Measurements from ENCODE around the gene DEGS1. TPM values are rescaled to one million over a fixed set of nuclear protein-coding genes. Genes with fewer than 3 reads are reported as not detected.

Gene DEGS1
- total RNA-seq, 1 donor from 2014 or later: 261 TPM

DNA sequence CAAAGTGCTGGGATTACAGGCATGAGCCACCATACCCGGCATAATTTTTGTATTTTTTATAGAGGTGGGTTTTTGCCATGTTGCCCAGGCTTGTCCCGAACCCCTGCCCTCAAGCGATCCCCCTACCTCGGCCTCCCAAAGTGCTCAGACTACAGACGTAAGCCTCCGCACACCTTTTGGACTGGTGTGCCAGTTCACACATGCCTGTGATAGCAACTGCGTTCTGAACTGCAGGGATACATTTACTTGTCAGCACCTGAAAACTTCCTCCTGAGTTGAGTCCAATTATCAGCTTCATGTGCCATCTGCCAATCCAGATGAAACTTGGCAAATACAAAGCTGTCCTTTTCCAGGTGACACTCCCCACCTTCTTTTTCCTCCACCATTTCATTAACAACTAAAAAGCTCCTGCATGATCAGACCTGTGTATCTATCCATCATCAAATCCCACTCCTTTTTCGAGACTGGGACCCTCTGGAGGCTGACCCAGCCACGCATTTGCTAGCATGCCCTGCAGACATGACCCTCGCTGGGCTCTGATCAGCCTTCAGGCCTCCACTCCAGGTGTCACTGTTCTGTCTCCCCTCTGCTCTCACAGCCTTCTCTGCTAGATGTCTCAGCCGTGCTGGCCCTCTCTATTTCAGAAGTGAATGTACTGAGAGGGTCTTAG lies 2.1 kb upstream of the DEGS1 start:
- no peak for DNase-seq (ENCODE audit: low read depth)

DNA sequence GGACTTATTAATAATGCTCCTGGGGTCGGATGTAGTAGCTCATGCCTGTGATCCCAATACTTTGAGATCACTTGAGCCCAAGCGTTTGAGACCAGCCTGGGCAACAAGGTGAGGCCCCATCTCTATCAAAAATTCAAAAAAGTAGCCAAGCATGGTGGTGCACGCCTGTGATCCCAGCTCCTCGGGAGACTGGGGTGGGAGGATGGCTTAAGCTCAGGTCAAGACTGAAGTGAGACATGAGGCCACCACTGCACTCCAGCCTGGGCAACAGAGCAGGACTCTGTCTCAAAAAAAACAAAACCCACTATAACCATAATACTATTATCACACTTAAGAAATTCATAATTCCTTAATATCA lies 1.6 kb upstream of the DEGS1 start:
- DNase-seq (ENCODE audit: low read depth): no peak

DNA sequence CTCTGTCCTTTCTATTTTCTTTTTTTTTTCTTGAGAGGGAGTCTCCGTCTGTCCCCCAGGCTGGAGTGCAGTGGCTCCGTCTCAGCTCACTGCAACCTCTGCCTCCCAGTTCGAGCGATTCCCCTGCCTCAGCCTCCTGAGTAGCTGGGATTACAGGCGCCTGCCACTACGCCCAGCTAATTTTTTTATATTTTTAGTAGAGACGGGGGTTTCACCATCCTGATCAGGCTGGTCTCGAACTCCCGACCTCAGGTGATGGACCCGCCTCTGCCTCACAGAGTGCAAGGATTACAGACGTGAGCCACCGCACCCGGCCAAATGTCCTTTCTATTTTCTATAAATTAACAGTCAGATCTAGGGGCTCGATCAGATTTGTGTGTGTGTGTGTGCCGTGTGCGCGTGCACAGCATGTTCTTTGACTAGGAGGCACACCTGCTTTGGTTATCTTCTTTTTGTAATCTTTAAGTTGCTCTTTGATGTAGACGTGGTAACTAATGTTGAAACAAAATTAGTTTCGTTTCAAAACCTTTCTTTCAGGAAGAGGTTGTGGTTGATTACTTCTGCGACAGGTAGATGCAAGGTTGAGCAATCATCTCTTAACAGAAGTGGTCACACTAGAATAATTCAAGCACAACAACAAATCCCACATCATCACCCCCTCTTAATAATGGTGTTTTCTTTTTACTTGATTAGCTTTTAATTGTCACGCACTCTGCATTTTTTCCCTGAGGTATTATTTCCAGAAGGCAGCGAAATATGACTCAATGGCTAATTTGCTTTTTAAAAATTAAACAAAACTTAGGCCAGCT lies 779 bp upstream of the DEGS1 start:
- DNase-seq (ENCODE audit: low read depth): peak; percentile 98

DNA sequence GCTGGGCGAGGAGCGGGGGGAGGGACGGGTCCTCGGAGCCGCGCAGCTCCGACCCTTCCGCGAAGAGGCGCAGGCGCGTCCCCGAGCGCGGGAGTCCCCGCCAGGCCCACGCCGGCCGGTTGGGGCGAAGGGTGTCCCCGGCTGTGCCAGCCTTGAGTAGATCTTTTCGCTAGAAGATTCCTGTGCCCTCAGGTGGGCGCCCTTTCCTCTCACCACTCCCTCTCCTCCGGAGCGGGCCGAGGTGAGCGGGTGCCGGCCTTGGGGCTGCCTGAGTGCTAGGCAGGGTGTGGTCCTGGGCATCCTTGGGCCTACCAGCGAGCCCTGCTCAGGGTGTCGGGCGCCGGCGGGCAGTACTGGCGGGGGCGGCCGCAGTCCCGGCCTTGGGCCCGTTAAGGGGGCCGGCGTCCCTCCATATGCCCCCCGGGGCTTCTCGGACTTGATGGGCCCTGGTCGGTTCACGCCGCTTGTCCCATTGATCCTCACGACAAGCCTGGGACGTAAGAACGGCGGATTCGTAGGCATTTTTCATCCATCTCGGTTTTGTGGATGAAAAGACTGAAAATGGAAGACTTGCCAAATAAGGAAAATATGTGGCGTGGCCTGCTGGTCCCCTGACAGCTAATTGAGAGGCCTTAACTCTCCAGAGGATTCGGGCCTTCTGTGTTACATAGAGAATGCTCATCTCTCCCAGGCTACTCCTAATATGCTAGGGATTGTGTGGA lies 712 bp downstream of the DEGS1 start:
- DNase-seq (ENCODE audit: low read depth): peak; percentile 43

DNA sequence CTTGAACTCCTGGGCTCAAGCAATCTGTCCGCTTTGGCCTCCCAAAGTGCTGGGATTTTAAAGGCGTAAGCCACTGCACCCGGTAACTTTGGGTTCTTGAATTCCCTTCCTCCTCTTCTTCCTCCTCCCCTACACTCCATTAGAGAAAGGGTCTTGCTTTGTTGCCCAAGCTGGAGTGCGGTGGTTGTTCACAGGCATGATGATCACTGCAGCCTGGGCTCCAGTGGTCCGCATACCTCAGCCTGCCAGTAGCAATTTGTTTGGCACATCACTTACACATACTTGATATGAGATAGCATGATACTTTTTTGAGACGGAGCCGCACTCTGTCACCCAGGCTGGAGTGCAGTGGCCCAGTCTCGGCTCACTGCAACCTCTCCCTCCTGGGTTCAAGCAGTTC lies 2.2 kb downstream of the DEGS1 start:
- DNase-seq (ENCODE audit: low read depth): no peak

DNA sequence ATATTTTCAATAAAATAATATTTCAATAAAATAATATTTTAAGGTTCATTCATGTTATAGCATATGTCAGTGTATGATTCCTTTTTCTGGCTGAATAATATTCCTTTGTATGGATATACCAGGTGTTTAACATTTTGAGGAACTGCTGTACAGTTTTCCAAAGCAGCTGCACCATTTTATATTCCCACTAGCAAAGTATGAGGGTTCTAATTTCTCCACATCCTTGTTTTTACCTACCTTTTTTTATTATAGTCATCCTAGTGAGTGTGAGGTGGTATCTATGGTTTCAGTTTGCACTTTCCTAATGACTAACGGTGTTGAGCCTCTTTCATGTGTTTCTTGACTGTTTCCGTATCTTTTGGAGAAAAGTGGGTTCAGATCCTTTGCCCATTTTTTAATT lies 5.2 kb downstream of the DEGS1 start:
- DNase-seq (ENCODE audit: low read depth): no peak

DNA sequence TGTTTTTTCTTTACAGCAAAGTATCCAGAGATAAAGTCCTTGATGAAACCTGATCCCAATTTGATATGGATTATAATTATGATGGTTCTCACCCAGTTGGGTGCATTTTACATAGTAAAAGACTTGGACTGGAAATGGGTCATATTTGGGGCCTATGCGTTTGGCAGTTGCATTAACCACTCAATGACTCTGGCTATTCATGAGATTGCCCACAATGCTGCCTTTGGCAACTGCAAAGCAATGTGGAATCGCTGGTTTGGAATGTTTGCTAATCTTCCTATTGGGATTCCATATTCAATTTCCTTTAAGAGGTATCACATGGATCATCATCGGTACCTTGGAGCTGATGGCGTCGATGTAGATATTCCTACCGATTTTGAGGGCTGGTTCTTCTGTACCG lies 6.5 kb downstream of the DEGS1 start:
- no peak for DNase-seq (ENCODE audit: low read depth)

DNA sequence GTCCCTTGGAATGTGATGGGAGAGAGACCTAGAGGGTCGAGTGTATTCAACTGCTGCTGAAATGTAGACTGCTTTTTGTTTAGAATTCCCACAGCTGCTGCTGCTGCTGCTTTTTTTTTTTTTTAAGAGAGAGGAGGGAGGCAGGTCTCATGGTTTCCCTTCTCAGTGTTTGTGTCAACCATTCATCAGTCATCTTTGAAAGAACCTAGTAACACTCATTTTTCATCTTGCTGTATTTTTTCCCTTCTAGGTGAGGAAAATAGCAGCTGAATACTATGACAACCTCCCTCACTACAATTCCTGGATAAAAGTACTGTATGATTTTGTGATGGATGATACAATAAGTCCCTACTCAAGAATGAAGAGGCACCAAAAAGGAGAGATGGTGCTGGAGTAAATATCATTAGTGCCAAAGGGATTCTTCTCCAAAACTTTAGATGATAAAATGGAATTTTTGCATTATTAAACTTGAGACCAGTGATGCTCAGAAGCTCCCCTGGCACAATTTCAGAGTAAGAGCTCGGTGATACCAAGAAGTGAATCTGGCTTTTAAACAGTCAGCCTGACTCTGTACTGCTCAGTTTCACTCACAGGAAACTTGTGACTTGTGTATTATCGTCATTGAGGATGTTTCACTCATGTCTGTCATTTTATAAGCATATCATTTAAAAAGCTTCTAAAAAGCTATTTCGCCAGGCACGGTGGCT lies 9.2 kb downstream of the DEGS1 start:
- DNase-seq (ENCODE audit: low read depth): no peak

DNA sequence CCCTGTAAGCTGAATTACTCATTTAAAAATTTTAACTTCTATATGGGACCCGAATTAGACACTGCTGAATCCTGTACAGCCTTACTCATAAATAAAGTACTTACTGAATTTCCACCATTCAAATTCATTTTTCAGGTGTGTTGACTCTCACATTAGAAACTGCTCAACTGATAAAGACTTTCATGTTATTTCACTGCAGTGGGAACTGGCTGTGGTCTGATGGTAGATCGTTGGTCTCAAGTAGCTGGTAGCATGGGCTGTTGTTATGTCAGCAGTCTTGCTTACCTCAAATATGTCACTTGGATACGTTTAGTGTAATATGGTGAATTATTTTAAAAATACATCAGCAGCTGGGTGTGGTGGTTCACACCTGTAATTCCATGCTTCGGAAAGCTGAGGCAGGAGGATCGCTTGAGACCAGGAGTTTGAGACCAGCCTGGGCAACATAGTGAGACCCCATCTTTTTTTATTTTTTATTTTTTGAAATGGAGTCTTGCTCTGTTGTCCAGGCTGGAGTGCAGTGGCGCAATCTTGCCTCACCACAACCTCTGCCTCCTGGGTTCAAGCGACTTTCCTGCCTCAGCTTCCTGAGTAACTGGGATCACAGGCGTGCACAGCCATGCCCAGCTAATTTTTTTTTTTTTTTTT lies 10.4 kb downstream of the DEGS1 start:
- DNase-seq (ENCODE audit: low read depth): no peak

DNA sequence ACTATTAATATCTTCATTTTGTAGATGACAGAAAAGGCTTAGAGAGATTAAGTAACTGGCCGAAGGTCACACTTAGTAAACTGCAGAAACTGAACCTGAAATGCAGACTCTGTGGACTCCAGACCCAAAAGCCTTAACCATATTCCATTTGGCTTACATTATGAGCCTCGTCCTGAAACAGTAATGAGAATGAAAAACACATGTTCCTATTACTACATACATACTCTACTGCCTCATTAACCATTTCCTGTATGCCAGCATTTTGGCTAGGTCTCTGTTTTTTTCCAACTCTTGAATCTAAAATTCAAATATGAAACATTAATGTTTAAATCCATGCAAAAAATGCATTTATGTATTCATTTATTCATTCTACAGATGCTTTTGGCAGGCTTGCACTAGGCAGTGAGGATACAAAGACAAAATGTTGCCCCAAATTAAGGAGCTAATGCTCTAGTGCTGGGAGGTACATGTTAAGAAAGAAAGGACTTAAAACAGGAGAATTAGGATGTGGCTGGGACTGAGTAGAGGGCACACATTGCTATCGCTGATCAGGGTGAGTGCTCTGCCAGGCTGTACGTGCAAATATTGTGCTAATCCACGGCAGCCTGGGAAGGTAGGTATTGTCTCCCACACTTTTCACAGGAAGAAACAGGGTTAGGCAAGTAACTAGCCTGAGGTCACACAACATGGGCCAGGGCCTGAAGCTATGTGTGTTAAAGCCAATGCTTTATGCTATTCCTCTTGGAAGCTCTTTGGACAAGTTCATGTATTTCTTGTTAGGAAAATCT lies 14.0 kb downstream of the DEGS1 start:
- no peak for DNase-seq (ENCODE audit: low read depth)

DNA sequence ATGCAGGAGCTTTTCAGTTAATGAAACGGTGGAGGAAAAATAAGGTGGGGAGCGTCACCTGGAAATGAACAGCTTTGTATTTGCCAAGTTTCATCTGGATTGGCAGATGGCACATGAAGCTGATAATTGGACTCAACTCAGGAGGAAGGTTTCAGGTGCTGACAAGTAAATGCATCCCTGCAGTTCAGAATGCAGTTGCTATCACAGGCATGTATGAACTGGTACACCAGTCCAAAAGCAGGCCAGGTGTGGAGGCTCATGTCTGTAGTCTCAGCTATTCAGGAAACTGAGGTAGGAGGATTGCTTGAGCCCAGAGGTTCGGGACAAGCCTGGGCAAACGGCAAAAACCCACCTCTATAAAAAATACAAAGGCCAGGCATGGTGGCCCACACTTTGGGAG lies 15.5 kb downstream of the DEGS1 start:
- DNase-seq (ENCODE audit: low read depth): no peak

DNA sequence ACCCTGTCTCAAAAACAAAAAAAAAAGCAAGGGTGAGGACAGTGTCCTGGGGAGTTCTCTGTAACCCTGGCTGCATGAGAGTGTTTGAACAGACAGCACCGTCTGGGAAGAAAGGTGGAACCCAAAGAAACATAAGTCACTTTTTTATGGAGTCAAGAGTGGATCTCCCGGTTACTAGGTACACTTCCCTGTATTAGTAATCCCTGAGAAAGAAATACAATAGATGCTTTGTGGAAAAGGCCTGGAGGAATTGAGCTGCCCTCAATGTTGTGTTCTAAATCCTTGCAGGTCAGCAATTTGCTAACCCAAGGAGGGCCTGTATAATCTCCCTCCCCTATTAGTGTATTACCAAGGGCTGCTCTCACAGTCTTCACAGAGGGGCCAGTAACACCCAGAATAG lies 16.6 kb downstream of the DEGS1 start:
- DNase-seq (ENCODE audit: low read depth): peak; percentile 65

DNA sequence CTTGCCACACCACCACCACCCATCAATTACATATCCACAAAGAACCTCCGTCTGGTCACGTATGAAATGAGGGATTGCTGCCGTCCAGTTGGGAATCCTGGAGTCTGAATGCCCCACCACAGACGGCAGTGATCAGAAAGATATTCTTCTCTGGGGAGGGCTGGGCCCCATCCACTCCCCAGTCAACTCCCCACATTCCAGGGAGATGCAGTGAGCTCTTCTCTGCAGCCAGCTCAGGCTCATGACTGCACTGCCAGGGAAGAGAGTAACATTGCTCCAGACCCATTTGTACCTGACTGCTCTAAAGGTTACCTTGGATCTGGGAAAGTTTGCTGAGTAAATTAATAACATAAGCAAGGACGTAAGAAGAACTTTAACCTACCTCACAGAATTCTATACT lies 18.3 kb downstream of the DEGS1 start:
- DNase-seq (ENCODE audit: low read depth): no peak

DNA sequence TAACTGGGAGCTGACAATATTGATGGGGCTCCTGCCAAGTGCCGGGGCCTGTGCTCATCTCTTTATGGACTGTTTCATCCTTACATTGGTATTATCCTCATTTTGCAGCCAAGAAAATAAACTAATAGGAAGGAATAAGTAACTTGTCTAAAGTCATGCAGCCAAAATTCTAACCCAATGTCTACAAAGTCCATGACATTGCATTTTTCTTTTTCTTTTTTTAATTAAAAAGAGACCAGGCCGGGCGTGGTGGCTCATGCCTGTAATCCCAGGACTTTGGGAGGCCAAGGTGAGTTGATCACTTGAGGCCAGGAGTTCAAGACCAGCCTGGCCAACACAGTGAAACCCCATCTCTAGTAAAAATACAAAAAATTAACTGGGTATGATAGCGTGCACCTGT lies 18.8 kb downstream of the DEGS1 start:
- DNase-seq (ENCODE audit: low read depth): no peak

DNA sequence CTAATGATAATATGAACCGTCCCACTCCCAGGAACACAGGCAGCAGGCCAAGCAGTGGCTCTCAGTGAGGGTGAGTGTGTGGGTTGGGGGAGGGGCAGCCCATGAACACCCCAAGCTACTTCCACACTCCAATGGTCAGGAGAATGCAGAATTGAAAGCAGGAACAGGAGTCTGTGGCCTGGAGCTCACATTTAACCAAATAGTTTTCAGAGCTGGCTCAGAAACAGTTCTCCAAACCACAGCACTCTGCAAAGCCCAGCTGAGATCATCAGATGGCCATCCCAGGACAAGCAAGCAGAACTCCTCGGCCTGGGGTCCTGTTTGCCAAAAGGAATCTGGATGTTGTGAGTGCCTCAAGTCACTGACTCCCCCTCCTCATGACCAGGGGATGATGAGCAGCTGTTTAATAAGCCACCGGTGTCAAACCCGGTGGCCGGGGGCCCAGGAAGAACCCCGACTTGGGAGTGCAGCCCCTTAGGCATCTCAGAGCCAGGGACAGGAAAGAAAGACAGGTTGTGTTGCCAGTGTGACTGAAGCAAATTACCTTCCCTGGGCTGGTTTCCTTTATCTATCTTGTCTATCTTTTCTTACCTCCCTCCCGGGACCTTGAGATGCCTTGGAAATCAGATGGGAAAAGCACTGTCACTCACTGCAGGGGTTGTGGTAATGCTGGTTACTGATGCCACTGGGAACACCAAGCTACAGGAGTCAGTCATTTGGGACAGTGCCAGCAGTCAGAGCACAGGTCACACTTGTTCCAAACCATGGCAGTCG lies 20.4 kb downstream of the DEGS1 start:
- DNase-seq (ENCODE audit: low read depth): peak; percentile 99

DNA sequence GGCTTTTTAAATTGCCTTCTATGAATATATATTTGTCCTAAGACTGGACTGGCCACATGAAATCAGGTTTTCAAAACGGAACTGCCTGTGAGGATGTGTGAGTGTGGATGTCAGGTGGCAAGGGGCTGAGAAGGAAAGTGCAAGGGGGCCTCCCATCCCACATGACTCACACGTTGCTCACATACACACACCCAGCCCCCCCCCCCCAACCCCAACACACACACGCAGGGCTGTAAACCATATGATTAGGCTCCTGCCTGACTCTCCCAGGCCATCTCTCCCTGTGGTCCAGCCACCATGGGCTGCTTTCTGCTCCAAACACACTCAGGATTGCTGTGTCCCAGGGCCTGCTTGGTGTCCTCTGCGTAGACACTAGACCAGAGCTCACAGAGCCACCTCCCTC lies 22.4 kb downstream of the DEGS1 start:
- peak; percentile 57 for DNase-seq (ENCODE audit: low read depth)

DNA sequence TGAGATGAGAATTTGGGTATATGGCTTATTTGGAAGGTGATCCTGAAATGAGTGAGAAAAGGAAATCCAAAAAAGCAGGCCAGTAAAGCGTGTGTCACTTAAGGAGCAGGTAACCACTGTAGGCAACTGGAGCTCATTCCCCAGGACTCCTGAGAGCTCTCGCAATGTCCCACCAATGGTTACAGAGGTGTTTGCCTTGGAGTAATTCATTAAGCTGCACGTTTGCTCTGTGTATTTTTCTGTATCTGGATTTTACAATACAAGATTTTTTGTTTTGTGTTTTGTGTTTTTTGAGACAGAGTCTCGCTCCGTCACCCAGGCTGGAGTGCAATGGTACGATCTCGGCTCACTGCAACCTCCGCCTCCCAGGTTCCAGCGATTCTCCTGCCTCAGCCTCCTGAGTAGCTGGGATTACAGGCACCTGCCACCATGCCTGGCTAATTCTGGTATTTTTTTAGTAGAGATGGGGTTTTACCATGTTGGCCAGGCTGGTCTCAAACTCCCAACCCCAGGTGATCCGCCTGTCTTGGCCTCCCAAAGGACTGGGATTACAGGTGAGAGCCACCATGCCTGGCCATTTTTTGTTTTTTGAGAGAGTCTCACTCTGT lies 23.0 kb downstream of the DEGS1 start:
- DNase-seq (ENCODE audit: low read depth): peak; percentile 42

DNA sequence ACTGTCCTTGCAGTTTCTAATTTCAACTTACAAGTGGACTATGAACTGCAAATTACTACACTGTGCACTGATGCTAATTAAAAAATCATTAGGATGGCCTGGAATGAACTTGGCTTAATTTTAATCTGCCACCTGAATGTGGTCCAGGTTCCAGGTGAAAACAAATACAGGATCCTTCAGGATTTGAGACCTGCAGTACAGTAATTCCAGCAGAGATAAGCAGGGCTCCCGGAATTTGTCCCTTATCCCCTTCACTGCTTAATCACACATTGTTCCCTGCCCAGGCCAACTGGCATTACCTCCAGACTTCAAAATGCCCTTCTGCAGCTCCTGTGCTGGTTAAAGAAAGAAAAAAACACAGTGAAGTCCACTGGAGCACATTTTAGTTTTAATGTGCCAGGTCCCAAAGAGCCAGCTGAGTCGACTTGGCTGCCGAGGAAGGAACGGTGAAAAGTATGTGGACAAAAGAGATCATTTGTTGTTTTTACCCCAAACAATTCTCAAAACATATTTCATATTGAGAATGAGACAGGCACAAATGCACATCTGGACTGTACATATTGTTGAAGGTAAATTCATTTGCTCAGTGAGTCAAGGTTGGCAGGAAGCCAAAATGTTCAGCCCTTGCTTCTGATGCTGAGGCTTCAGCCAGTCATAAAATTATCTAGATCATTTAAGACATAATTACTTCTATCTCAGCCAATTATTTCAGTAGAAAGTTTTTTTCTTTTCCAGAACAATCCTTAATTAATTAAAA lies 28.3 kb downstream of the DEGS1 start:
- peak; percentile 69 for DNase-seq (ENCODE audit: low read depth)

DNA sequence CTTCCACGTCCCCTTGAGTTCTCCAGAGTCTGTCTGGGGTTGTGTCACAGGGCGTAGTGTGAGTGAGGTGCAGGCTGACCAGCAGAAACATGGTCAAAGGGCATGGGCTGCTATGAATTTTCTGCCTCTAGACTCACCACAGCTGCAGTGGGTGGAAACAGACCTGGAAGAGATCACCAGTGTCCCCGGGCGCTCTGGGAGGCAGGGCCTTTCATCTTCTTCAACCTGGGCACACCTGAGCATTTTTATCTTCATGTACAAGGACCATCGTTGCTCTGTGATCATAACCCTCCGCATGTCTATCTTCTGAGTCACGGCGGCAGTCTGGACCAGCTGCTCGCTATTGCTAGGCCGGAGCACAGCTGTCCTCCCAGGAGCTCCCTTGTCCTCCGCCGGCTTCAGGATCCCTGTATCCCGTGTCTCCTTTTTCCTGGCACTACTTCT lies 29.6 kb downstream of the DEGS1 start:
- DNase-seq (ENCODE audit: low read depth): no peak

Measured in renal cortical epithelial cell (primary cell).